Endothelial cell (in vitro differentiated cells): ENCODE results near the gene MTMR10. TPM values are rescaled to one million over a fixed set of nuclear protein-coding genes. Genes with fewer than 3 reads are reported as not detected.

ENCODE experiments used
- DNase-seq: peaks from one replicate; pipeline ENCODE4 v3.0.0; 2021; ENCODE audit warnings: low spot score
- H3K27ac Mint-ChIP-seq: one replicate; pipeline ENCODE4 v1.8.0; 2021; ENCODE audit warnings: mixed read lengths, inconsistent platforms; ENCODE audit not compliant: unreplicated experiment
- H3K27me3 Mint-ChIP-seq: one replicate; pipeline ENCODE4 v1.8.0; 2021; ENCODE audit warnings: mild to moderate bottlenecking, moderate library complexity, mixed read lengths, inconsistent platforms; ENCODE audit not compliant: unreplicated experiment
- H3K36me3 Mint-ChIP-seq: one replicate; pipeline ENCODE4 v1.8.0; 2021; ENCODE audit warnings: mild to moderate bottlenecking, low read depth, mixed read lengths, inconsistent platforms; ENCODE audit not compliant: unreplicated experiment
- H3K4me1 Mint-ChIP-seq: one replicate; pipeline ENCODE4 v1.8.0; 2021; ENCODE audit warnings: mild to moderate bottlenecking, mixed read lengths, inconsistent platforms; ENCODE audit not compliant: unreplicated experiment
- H3K4me3 Mint-ChIP-seq: one replicate; pipeline ENCODE4 v1.8.0; 2021; ENCODE audit warnings: mild to moderate bottlenecking, mixed read lengths, inconsistent platforms; ENCODE audit not compliant: unreplicated experiment
- H3K9me3 Mint-ChIP-seq: one replicate; pipeline ENCODE4 v1.8.0; 2021; ENCODE audit warnings: mixed read lengths, inconsistent platforms; ENCODE audit not compliant: unreplicated experiment
- CTCF ChIP-seq: fragments of 200-600 bp; sonication (generic); IDR thresholded peaks from one replicate; pipeline ENCODE4 v1.5.0; 2021; ENCODE audit warnings: antibody characterized with exemption; ENCODE audit not compliant: unreplicated experiment
- total RNA-seq: library from RNA; stranded (reverse); fragmentation: NEBNext Ultra II Directional; extraction: Animal tissue kit (Norgen Biotek cat#: 25700); gene quantifications from one replicate; pipeline ENCODE4 v1.2.1, GENCODE V29; 2021; ENCODE audit not compliant: unreplicated experiment

The MTMR10 gene
- total RNA-seq, 1 donor from 2014 or later = 15.1 TPM

DNA sequence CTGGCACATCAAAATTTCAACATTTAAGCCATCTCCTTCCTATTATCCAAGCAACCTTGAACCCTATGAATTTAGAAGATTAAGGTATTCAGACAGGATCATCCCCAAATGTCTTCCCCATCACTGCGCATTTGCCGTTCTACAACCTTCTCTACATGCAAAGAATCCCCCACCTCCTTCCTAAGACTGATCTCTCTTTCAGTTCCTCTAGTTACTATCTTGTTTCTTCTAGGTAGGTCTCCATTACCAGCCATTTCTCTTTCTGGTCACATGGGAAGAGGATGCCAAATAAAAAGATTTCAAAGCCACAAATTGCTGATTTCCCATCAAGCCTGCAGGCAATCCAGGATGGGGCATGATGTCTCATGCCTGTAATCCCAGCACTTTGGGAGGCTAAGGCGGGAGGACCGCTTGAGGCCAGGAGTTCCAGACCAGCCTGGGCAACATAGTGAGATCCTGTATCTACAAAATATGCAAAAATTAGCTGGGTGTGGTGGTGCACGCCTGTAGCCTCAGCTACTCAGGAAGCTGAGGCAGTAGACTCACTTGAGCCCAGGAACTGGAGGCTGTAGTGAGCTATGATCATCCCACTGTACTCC is 29.7 kb upstream of the MTMR10 start:
- DNase-seq = no peak
- no peaks in the 10 kb centered on the region for H3K36me3 Mint-ChIP-seq
- TF ChIP-seq CTCF = no peak
- no peaks in the 10 kb centered on the region for H3K27me3 Mint-ChIP-seq
- no peak overlapping the region for H3K4me3 Mint-ChIP-seq
- H3K4me1 Mint-ChIP-seq = peaks cover 22% of the 10 kb centered on the region
- H3K27ac Mint-ChIP-seq = no peak overlapping the region
- H3K9me3 Mint-ChIP-seq = no peaks in the 10 kb centered on the region

- Mint-ChIP-seq H3K27me3 (no peaks in the 10 kb centered on the region), H3K36me3 (no peaks in the 10 kb centered on the region), H3K4me1 (peaks cover 22% of the 10 kb centered on the region), H3K4me3 (no peak overlapping the region), H3K27ac (no peak overlapping the region), H3K9me3 (no peaks in the 10 kb centered on the region)
- no peak for TF ChIP-seq CTCF
- no peak for DNase-seq
These were observed 29.1 kb upstream of the MTMR10 start for GRCh38 chr15:31020542-31020941.

DNA sequence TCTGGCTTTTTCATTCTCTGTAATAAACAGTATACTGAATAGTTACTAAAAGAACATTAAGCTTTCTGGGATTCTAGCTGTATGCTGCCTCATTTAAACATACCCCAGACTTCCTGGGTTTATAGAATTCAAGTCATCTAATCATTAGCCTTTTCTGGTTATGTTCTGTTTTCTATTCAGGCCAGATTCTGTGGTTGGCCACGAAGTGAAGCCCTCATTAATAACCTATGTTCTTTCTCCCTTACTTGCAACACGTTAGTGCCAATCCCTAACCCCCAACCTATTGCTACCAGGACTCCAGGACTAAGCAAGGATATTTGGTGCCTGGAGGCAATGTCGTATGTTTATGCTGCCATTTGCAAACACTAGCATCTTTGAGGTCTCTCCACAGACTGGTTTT is 28.6 kb upstream of the MTMR10 start:
- no peak for TF ChIP-seq CTCF
- Mint-ChIP-seq H3K4me1 (peaks cover 21% of the 10 kb centered on the region), H3K36me3 (no peaks in the 10 kb centered on the region), H3K27ac (no peak overlapping the region), H3K4me3 (no peak overlapping the region), H3K9me3 (no peaks in the 10 kb centered on the region), H3K27me3 (no peaks in the 10 kb centered on the region)
- DNase-seq = no peak

DNA sequence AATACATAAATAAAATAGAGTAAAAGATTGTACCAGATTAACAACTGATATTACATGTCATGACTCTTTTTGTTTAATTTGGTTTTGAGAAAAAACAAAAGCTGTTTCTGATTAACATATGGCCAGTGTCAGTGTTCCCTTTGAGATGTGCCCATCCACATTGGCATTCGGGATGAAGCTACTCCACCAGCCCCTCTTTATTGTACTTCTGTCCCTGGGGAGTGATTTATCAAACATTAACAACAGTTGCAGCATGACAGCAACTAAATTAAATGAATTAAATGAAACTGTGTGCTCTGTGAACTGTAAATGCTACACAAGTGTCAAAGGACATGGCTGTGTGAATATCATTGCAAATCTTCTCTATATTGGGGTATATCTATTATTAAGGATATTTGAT is 25.9 kb upstream of the MTMR10 start:
- no peak overlapping the region for H3K27ac Mint-ChIP-seq
- no peak overlapping the region for H3K4me3 Mint-ChIP-seq
- no peaks in the 10 kb centered on the region for H3K36me3 Mint-ChIP-seq
- H3K4me1 Mint-ChIP-seq = peaks cover 7% of the 10 kb centered on the region
- H3K27me3 Mint-ChIP-seq = no peaks in the 10 kb centered on the region
- TF ChIP-seq CTCF = no peak
- no peaks in the 10 kb centered on the region for H3K9me3 Mint-ChIP-seq
- DNase-seq = no peak

- H3K36me3 Mint-ChIP-seq = no peaks in the 10 kb centered on the region
- H3K4me3 Mint-ChIP-seq = no peak overlapping the region
- H3K4me1 Mint-ChIP-seq = peaks cover 7% of the 10 kb centered on the region
- no peak for DNase-seq
- no peak overlapping the region for H3K27ac Mint-ChIP-seq
- no peaks in the 10 kb centered on the region for H3K27me3 Mint-ChIP-seq
- no peak for TF ChIP-seq CTCF
- no peaks in the 10 kb centered on the region for H3K9me3 Mint-ChIP-seq
These were observed 25.1 kb upstream of the MTMR10 start for GRCh38 chr15:31016446-31016915.
